Hepatocyte (in vitro differentiated cells): ENCODE data around the gene TRIM42. TPM values are rescaled to one million over a fixed set of nuclear protein-coding genes. Genes with fewer than 3 reads are reported as not detected.

Experiments used
- DNase-seq: peaks from one replicate; pipeline ENCODE4 v3.0.0-alpha.2; 2016; ENCODE audit warnings: low spot score
- H2AFZ ChIP-seq: fragments of 200-600 bp; sonication (generic); 2 replicates; pipeline ENCODE4 v1.6.0; 2016; ENCODE audit warnings: antibody characterized with exemption, mild to moderate bottlenecking
- H3K27ac ChIP-seq: fragments of 200-600 bp; sonication (generic); 2 replicates; pipeline ENCODE4 v1.5.1; 2016; ENCODE audit warnings: mild to moderate bottlenecking
- H3K27me3 ChIP-seq: fragments of 200-600 bp; sonication (generic); 2 replicates; pipeline ENCODE4 v1.6.1; 2016
- H3K36me3 ChIP-seq: fragments of 200-600 bp; sonication (generic); replicated peaks from 2 replicates; pipeline ENCODE4 v1.5.1; 2016; ENCODE audit warnings: low read depth; ENCODE audit not compliant: insufficient read depth
- H3K4me1 ChIP-seq: fragments of 200-600 bp; sonication (generic); 2 replicates; pipeline ENCODE4 v1.5.1; 2016; ENCODE audit warnings: mild to moderate bottlenecking, moderate library complexity; ENCODE audit not compliant: insufficient read depth
- H3K4me2 ChIP-seq: fragments of 200-600 bp; sonication (generic); 2 replicates; pipeline ENCODE4 v1.6.0; 2016
- H3K4me3 ChIP-seq: fragments of 200-600 bp; sonication (generic); 2 replicates; pipeline ENCODE4 v1.5.1; 2016; ENCODE audit warnings: mild to moderate bottlenecking
- H3K79me2 ChIP-seq: fragments of 200-600 bp; sonication (generic); 2 replicates; pipeline ENCODE4 v1.6.0; 2017; ENCODE audit warnings: mild to moderate bottlenecking
- H3K9me2 ChIP-seq: fragments of 200-600 bp; sonication (generic); replicated peaks from 2 replicates; pipeline ENCODE4 v1.6.0; 2017; ENCODE audit warnings: mild to moderate bottlenecking; ENCODE audit not compliant: insufficient read depth
- H3K9me3 ChIP-seq: fragments of 200-600 bp; sonication (generic); 2 replicates; pipeline ENCODE4 v1.5.1; 2016; ENCODE audit warnings: low read depth, mild to moderate bottlenecking
- H4K20me1 ChIP-seq: fragments of 200-600 bp; sonication (generic); 2 replicates; pipeline ENCODE4 v1.6.0; 2016; ENCODE audit warnings: mild to moderate bottlenecking; ENCODE audit not compliant: insufficient read depth, poor library complexity, severe bottlenecking
- EZH2 ChIP-seq: fragments of 200-600 bp; sonication (generic); IDR thresholded peaks from 2 replicates; pipeline ENCODE4 v1.6.1; 2016; ENCODE audit warnings: antibody characterized with exemption, mild to moderate bottlenecking, borderline replicate concordance
- EZH2phosphoT487 ChIP-seq: fragments of 200-600 bp; sonication (generic); IDR thresholded peaks from one replicate; pipeline ENCODE4 v1.6.1; 2018; ENCODE audit warnings: antibody characterized with exemption, mild to moderate bottlenecking, low read depth, moderate library complexity; ENCODE audit not compliant: unreplicated experiment, severe bottlenecking
- WGBS: methylation state at CpG from one replicate; pipeline ENCODE4 v1.1.6; 2016; ENCODE audit warnings: low lambda C conversion rate; ENCODE audit errors: missing lambda C conversion rate; 5-methylcytosine and 5-hydroxymethylcytosine counted together
- polyA plus RNA-seq: library from polyadenylated mRNA; unstranded; fragments of >200 nt; fragmentation: Nextera tagmentation; extraction: Ambion mirVana; gene quantifications from 2 replicates; pipeline ENCODE4 v1.2.1, GENCODE V29; 2016
- total RNA-seq: library from RNA; depleted of rRNA; stranded (reverse); fragments of >200 nt; gene quantifications from 2 replicates; pipeline ENCODE4 v1.2.3, GENCODE V29; 2014
- TF ChIP-seq, protein P1 (sequence below): fragments of 200-600 bp; sonication (generic); IDR thresholded peaks from 2 replicates; pipeline ENCODE4 v1.5.1; 2016; ENCODE audit warnings: antibody characterized with exemption, mild to moderate bottlenecking; ENCODE audit not compliant: poor library complexity

TRIM42 gene
- total and polyA plus RNA-seq, 2 experiments from 2014 or later, result not detected

DNA sequence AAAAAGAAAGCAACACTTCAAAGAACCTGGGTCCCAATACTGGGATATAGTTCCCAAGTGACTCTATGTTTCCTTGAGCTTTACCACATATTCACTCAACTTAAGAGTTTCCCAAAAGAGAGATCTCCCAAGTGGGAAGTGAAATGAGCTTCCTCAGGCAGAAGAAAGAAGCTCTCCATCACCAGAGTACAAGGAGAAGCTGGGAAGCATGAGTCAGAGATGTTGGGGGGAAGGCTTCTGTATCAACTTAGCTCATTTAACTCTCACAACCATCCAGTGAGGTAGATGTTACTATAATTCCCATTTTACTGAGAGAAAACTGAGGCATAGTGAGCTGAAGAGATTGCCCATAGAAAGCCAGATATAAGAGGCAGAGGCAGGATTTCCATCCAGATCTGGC, 47.0 kb upstream of the TRIM42 start:
- Histone ChIP-seq H3K27me3 (no peaks in the 10 kb centered on the region), H3K36me3 (no peaks in the 10 kb centered on the region), H3K4me1 (no peaks in the 10 kb centered on the region), H3K27ac (no peak overlapping the region), H3K9me3 (no peaks in the 10 kb centered on the region), H3K4me3 (no peak overlapping the region), H4K20me1 (no peaks in the 10 kb centered on the region), H3K79me2 (no peaks in the 10 kb centered on the region), H2AFZ (no peak overlapping the region), H3K4me2 (no peak overlapping the region), H3K9me2 (no peaks in the 10 kb centered on the region)
- TF ChIP-seq EZH2phosphoT487 (no peak), EZH2 (no peak)
- TF ChIP-seq, protein P1, sequence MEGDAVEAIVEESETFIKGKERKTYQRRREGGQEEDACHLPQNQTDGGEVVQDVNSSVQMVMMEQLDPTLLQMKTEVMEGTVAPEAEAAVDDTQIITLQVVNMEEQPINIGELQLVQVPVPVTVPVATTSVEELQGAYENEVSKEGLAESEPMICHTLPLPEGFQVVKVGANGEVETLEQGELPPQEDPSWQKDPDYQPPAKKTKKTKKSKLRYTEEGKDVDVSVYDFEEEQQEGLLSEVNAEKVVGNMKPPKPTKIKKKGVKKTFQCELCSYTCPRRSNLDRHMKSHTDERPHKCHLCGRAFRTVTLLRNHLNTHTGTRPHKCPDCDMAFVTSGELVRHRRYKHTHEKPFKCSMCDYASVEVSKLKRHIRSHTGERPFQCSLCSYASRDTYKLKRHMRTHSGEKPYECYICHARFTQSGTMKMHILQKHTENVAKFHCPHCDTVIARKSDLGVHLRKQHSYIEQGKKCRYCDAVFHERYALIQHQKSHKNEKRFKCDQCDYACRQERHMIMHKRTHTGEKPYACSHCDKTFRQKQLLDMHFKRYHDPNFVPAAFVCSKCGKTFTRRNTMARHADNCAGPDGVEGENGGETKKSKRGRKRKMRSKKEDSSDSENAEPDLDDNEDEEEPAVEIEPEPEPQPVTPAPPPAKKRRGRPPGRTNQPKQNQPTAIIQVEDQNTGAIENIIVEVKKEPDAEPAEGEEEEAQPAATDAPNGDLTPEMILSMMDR, result no peak
- no peak for DNase-seq

DNA sequence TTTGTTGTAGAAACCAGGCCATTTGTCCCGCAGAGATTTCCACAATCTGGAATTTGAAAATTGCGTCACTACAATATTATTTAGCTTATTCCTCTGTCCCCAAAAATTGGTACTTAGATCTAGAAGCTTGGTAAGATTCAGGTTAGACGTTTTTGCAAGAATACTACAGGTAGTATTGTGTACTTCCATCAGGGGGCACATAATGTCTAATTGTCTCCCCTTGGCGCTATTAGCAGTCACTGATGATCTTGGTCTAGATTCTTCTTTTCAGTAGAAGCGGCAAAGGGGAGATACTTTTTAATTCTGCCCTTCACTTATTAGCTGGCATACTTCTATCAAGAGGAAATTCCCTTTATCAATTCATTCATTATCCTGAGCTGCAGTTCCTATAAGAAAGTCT, 42.6 kb upstream of the TRIM42 start:
- DNase-seq, result no peak
- no peaks in the 10 kb centered on the region for H3K9me2 ChIP-seq
- H2AFZ ChIP-seq, result no peak overlapping the region
- H4K20me1 ChIP-seq, result no peaks in the 10 kb centered on the region
- H3K9me3 ChIP-seq, result no peaks in the 10 kb centered on the region
- no peaks in the 10 kb centered on the region for H3K4me1 ChIP-seq
- H3K4me3 ChIP-seq, result no peak overlapping the region
- 82% methylated on average over 5 of the region's 5 CpGs for WGBS
- no peak overlapping the region for H3K4me2 ChIP-seq
- H3K36me3 ChIP-seq, result no peaks in the 10 kb centered on the region
- H3K79me2 ChIP-seq, result no peaks in the 10 kb centered on the region
- H3K27me3 ChIP-seq, result no peaks in the 10 kb centered on the region
- no peak overlapping the region for H3K27ac ChIP-seq
- TF ChIP-seq EZH2, result no peak
- TF ChIP-seq, protein P1, result no peak
- no peak for TF ChIP-seq EZH2phosphoT487

DNA sequence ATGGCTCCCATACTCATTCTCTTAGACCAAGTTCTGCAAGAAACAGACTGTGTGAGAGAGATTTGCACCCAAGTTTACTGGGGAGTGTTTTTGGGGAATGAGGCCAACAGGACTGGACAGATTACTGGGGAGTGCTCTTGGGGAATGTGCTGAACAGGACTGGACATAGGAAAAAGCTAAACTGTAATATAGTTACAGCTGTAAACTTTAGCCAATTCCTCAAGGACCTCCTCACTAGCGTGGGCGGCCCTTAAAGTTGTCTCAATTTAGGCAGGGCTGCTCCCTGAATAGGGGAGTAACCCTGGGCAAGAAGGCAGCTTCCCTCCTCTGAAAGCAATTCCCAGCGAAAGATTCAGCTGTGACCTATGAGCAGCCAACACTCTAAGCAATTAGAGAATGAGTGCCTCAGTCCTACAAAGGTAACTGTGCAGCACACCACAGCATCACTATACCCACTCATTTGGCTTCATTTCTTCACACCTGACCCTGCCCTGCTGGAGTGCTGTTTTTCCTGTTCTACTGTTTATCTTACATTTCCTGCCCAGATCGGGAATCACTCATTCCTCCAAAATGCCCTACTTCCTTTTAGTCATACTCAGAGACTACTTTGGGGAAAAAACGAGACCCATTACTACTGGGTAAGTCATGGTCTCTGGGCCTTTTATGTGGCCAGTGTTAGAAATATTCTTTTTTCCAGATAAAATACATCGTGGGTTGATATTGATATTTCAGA, 41.3 kb upstream of the TRIM42 start:
- Histone ChIP-seq H3K9me3 (no peaks in the 10 kb centered on the region), H3K4me3 (no peak overlapping the region), H3K27ac (no peak overlapping the region), H3K9me2 (no peaks in the 10 kb centered on the region), H3K79me2 (no peaks in the 10 kb centered on the region), H2AFZ (no peak overlapping the region), H3K36me3 (no peaks in the 10 kb centered on the region), H3K27me3 (no peaks in the 10 kb centered on the region), H3K4me1 (no peaks in the 10 kb centered on the region), H4K20me1 (no peaks in the 10 kb centered on the region), H3K4me2 (no peak overlapping the region)
- no peak for TF ChIP-seq EZH2
- WGBS, result 83% methylated on average over 6 of the region's 6 CpGs
- DNase-seq, result no peak

DNA sequence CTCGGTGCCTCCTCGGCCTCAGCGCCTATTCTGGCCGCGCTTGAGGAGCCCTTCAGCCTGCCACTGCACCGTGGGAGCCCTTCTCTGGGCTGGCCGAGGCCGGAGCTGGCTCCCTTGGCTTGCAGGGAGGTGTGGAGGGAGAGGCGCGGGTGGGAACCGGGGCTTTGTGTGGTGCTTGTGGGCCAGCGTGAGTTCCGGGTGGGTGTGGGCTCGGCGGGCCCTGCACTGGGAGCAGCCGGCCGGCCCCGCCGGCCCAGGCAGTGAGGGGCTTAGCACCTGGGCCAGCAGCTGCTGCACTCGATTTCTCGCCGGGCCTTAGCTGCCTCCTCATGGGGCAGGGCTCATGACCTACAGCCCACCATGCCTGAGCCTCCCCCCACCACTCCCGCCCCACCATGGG, 26.6 kb upstream of the TRIM42 start:
- Histone ChIP-seq H4K20me1 (no peaks in the 10 kb centered on the region), H3K27ac (no peak overlapping the region), H3K9me2 (no peaks in the 10 kb centered on the region), H3K79me2 (no peaks in the 10 kb centered on the region), H3K4me2 (no peak overlapping the region), H3K9me3 (no peaks in the 10 kb centered on the region), H3K27me3 (no peaks in the 10 kb centered on the region), H2AFZ (no peak overlapping the region), H3K36me3 (no peaks in the 10 kb centered on the region), H3K4me1 (no peaks in the 10 kb centered on the region), H3K4me3 (no peak overlapping the region)
- WGBS, result 97% methylated on average over 18 of the region's 23 CpGs
- TF ChIP-seq EZH2 (no peak), EZH2phosphoT487 (no peak)
- TF ChIP-seq, protein P1, result no peak
- no peak for DNase-seq
